GM23338 (cell line): Measurements from ENCODE around the gene EPHA4. TPM values are rescaled to one million over a fixed set of nuclear protein-coding genes. Genes with fewer than 3 reads are reported as not detected.

ENCODE experiments used
- ATAC-seq: fragments of 200-7000 bp; cut with Tn5 transposase; 3 replicates; pipeline ENCODE4 v1.9.1; 2020
- DNase-seq: peaks from one replicate; pipeline ENCODE4 v3.0.0-alpha.2; 2015; ENCODE audit warnings: low spot score
- H2AFZ ChIP-seq: fragments of 200-600 bp; sonication (generic); 2 replicates; pipeline ENCODE4 v1.8.0; 2016; ENCODE audit warnings: antibody characterized with exemption, mild to moderate bottlenecking, moderate library complexity
- H3F3A ChIP-seq: fragments of 200-600 bp; sonication (generic); replicated peaks from 2 replicates; pipeline ENCODE4 v1.8.0; 2017; ENCODE audit warnings: antibody characterized with exemption, mixed run types, low read depth
- H3K27ac ChIP-seq: fragments of 200-600 bp; sonication (generic); 2 replicates; pipeline ENCODE4 v1.6.1; 2016; ENCODE audit warnings: low read depth
- H3K27me3 ChIP-seq: fragments of 200-600 bp; sonication (generic); 2 replicates; pipeline ENCODE4 v1.8.0; 2016; ENCODE audit warnings: mild to moderate bottlenecking, mixed run types, moderate library complexity; ENCODE audit not compliant: insufficient read depth
- H3K36me3 ChIP-seq: fragments of 200-600 bp; sonication (generic); 2 replicates; pipeline ENCODE4 v1.8.0; 2016; ENCODE audit warnings: mild to moderate bottlenecking; ENCODE audit not compliant: insufficient read depth
- H3K4me1 ChIP-seq: fragments of 200-600 bp; sonication (generic); 2 replicates; pipeline ENCODE4 v1.8.0; 2016; ENCODE audit warnings: mild to moderate bottlenecking, moderate library complexity; ENCODE audit not compliant: insufficient read depth
- H3K4me2 ChIP-seq: fragments of 200-600 bp; sonication (generic); 2 replicates; pipeline ENCODE4 v1.7.1; 2017; ENCODE audit warnings: mixed run types
- H3K4me3 ChIP-seq: fragments of 200-600 bp; sonication (generic); 2 replicates; pipeline ENCODE4 v1.6.1; 2016; ENCODE audit warnings: mixed run types
- H3K79me2 ChIP-seq: fragments of 200-600 bp; sonication (generic); replicated peaks from 2 replicates; pipeline ENCODE4 v1.8.0; 2017; ENCODE audit warnings: mild to moderate bottlenecking; ENCODE audit not compliant: insufficient read depth
- H3K9me2 ChIP-seq: fragments of 200-600 bp; sonication (generic); 2 replicates; pipeline ENCODE4 v1.8.0; 2017; ENCODE audit not compliant: insufficient read depth
- H4K20me1 ChIP-seq: fragments of 200-600 bp; sonication (generic); replicated peaks from 2 replicates; pipeline ENCODE4 v1.8.0; 2017; ENCODE audit warnings: mild to moderate bottlenecking; ENCODE audit not compliant: insufficient read depth
- H3K27ac Mint-ChIP-seq: 2 replicates; pipeline ENCODE4 v1.8.0; 2020; ENCODE audit warnings: inconsistent platforms, mild to moderate bottlenecking, moderate library complexity, mixed read lengths
- H3K27me3 Mint-ChIP-seq: 3 replicates; pipeline ENCODE4 v1.8.0; 2022; ENCODE audit warnings: low read depth, mild to moderate bottlenecking, moderate library complexity, mixed read lengths, inconsistent platforms; ENCODE audit not compliant: insufficient read depth, poor library complexity
- H3K36me3 Mint-ChIP-seq: 3 replicates; pipeline ENCODE4 v1.8.0; 2021; ENCODE audit warnings: low read depth, mild to moderate bottlenecking, inconsistent platforms, moderate library complexity, mixed read lengths
- H3K4me1 Mint-ChIP-seq: 3 replicates; pipeline ENCODE4 v1.8.0; 2020; ENCODE audit warnings: mild to moderate bottlenecking, inconsistent platforms, mixed read lengths
- H3K4me3 Mint-ChIP-seq: 3 replicates; pipeline ENCODE4 v1.8.0; 2021; ENCODE audit warnings: moderate library complexity, mild to moderate bottlenecking, inconsistent platforms, mixed read lengths
- H3K9me3 Mint-ChIP-seq: 3 replicates; pipeline ENCODE4 v1.8.0; 2020; ENCODE audit warnings: moderate library complexity, mild to moderate bottlenecking, inconsistent platforms, mixed read lengths
- EZH2 ChIP-seq: fragments of 200-600 bp; sonication (generic); IDR thresholded peaks from one replicate; pipeline ENCODE4 v1.8.0; 2017; ENCODE audit warnings: antibody characterized with exemption, mild to moderate bottlenecking, low read depth; ENCODE audit not compliant: unreplicated experiment
- JUNB ChIP-seq: IDR thresholded peaks from one replicate; pipeline ENCODE4 v1.6.1; 2016; ENCODE audit warnings: antibody characterized with exemption; ENCODE audit not compliant: unreplicated experiment
- polyA plus RNA-seq: library from polyadenylated mRNA; unstranded; fragments of >200 nt; fragmentation: Nextera tagmentation; extraction: Ambion mirVana; gene quantifications from 2 replicates; pipeline ENCODE4 v1.2.1, GENCODE V29; 2016
- total RNA-seq: library from RNA; depleted of rRNA; stranded (reverse); fragments of >200 nt; shearing (Covaris generic); gene quantifications from 2 replicates; pipeline ENCODE4 v1.2.3, GENCODE V29; 2014
- TF ChIP-seq, protein P1 (sequence below): fragments of 250-450 bp; sonication (Bioruptor Pico); IDR thresholded peaks from 2 replicates; pipeline ENCODE4 v1.5.0; 2020; ENCODE audit warnings: mild to moderate bottlenecking, moderate library complexity

EPHA4 gene
- total and polyA plus RNA-seq, 2 experiments from 2014 or later: 4.1 to 6.2 TPM

DNA sequence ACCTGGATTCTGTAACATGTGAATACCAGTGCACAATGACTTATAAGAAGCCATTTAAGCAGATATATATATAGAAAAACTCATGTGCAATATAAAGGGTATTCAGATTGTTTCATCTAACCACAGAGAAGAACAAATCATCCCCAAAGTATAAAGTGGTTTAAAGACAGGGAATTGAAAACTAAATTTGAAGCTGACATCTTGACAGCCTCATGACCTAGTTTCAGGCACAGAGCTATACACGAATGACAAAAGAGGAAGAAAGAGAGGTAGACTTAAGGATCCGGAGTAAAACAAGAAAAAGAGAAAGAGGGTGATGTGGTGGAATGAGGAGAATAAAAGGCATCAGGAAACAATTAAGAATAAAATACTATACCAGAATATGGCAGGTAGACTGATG lies 194.5 kb downstream of the EPHA4 start:
- no peaks in the 10 kb centered on the region for H3K36me3 ChIP-seq
- DNase-seq: no peak
- no peaks in the 10 kb centered on the region for H3K36me3 Mint-ChIP-seq

More for the DNA sequence above, 194.5 kb downstream of the EPHA4 start:
- H3K27me3 Mint-ChIP-seq: no peaks in the 10 kb centered on the region
- Histone ChIP-seq H2AFZ (no peak overlapping the region), H3K27me3 (no peaks in the 10 kb centered on the region), H3K4me3 (no peak overlapping the region), H3K4me2 (no peak overlapping the region), H3K27ac (no peak overlapping the region), H3K79me2 (no peaks in the 10 kb centered on the region), H4K20me1 (no peaks in the 10 kb centered on the region), H3K9me2 (peaks cover 5% of the 10 kb centered on the region), H3F3A (no peaks in the 10 kb centered on the region), H3K4me1 (peaks cover 7% of the 10 kb centered on the region)
- TF ChIP-seq EZH2 (no peak), JUNB (no peak)
- TF ChIP-seq, protein P1, sequence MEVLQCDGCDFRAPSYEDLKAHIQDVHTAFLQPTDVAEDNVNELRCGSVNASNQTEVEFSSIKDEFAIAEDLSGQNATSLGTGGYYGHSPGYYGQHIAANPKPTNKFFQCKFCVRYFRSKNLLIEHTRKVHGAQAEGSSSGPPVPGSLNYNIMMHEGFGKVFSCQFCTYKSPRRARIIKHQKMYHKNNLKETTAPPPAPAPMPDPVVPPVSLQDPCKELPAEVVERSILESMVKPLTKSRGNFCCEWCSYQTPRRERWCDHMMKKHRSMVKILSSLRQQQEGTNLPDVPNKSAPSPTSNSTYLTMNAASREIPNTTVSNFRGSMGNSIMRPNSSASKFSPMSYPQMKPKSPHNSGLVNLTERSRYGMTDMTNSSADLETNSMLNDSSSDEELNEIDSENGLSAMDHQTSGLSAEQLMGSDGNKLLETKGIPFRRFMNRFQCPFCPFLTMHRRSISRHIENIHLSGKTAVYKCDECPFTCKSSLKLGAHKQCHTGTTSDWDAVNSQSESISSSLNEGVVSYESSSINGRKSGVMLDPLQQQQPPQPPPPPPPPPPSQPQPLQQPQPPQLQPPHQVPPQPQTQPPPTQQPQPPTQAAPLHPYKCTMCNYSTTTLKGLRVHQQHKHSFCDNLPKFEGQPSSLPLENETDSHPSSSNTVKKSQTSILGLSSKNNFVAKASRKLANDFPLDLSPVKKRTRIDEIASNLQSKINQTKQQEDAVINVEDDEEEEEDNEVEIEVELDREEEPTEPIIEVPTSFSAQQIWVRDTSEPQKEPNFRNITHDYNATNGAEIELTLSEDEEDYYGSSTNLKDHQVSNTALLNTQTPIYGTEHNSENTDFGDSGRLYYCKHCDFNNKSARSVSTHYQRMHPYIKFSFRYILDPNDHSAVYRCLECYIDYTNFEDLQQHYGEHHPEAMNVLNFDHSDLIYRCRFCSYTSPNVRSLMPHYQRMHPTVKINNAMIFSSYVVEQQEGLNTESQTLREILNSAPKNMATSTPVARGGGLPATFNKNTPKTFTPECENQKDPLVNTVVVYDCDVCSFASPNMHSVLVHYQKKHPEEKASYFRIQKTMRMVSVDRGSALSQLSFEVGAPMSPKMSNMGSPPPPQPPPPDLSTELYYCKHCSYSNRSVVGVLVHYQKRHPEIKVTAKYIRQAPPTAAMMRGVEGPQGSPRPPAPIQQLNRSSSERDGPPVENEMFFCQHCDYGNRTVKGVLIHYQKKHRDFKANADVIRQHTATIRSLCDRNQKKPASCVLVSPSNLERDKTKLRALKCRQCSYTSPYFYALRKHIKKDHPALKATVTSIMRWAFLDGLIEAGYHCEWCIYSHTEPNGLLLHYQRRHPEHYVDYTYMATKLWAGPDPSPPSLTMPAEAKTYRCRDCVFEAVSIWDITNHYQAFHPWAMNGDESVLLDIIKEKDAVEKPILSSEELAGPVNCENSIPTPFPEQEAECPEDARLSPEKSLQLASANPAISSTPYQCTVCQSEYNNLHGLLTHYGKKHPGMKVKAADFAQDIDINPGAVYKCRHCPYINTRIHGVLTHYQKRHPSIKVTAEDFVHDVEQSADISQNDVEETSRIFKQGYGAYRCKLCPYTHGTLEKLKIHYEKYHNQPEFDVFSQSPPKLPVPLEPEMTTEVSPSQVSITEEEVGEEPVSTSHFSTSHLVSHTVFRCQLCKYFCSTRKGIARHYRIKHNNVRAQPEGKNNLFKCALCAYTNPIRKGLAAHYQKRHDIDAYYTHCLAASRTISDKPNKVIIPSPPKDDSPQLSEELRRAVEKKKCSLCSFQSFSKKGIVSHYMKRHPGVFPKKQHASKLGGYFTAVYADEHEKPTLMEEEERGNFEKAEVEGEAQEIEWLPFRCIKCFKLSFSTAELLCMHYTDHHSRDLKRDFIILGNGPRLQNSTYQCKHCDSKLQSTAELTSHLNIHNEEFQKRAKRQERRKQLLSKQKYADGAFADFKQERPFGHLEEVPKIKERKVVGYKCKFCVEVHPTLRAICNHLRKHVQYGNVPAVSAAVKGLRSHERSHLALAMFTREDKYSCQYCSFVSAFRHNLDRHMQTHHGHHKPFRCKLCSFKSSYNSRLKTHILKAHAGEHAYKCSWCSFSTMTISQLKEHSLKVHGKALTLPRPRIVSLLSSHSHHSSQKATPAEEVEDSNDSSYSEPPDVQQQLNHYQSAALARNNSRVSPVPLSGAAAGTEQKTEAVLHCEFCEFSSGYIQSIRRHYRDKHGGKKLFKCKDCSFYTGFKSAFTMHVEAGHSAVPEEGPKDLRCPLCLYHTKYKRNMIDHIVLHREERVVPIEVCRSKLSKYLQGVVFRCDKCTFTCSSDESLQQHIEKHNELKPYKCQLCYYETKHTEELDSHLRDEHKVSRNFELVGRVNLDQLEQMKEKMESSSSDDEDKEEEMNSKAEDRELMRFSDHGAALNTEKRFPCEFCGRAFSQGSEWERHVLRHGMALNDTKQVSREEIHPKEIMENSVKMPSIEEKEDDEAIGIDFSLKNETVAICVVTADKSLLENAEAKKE (CRISPR knock-in tag): no peak
- H3K4me1 Mint-ChIP-seq: peaks cover 19% of the 10 kb centered on the region
- no peak overlapping the region for H3K4me3 Mint-ChIP-seq
- no peaks in the 10 kb centered on the region; the same call in 2 of the 3 replicates for H3K9me3 Mint-ChIP-seq
- H3K27ac Mint-ChIP-seq: no peak overlapping the region
- ATAC-seq: no peak
